GM12878 (cell line): ENCODE results near the gene HIVEP3. TPM values are rescaled to one million over a fixed set of nuclear protein-coding genes. Genes with fewer than 3 reads are reported as not detected.

ENCODE experiments used
- ATAC-seq: fragments of 200-7000 bp; cut with Tn5 transposase; 3 replicates; pipeline ENCODE4 v1.9.1; 2020; ENCODE audit warnings: mild to moderate bottlenecking, moderate library complexity
- BruUV-seq: library from RNA; stranded (reverse); fragments of 400-500 nt; replicated peaks from 2 replicates; lab custom pipeline; 2021; lab: Mats Ljungman, UMichigan
- CTCF ChIA-PET: fragments of 300-600 bp; sonication (Branson Sonifier 250); formaldehyde crosslinking; extraction: SDS; loops from one replicate; lab custom pipeline; 2021; ENCODE audit warnings: inconsistent platforms; lab: Yijun Ruan, JAX
- POLR2A ChIA-PET: fragments of 350-600 bp; formaldehyde crosslinking; extraction: SDS; loops from one replicate; lab custom pipeline; 2021; ENCODE audit warnings: inconsistent platforms; lab: Charles Lee
- RAD21 ChIA-PET: fragments of 300-600 bp; sonication (Branson Sonifier 250); formaldehyde crosslinking; loops from one replicate; lab custom pipeline; 2023; ENCODE audit warnings: antibody characterized with exemption; ENCODE audit not compliant: unreplicated experiment; lab: Charles Lee
- SMC1A ChIA-PET: fragments of 300-600 bp; sonication (Branson Sonifier 250); formaldehyde crosslinking; loops from one replicate; lab custom pipeline; 2023; ENCODE audit not compliant: unreplicated experiment, uncharacterized antibody; lab: Charles Lee
- DNase-seq: peaks from one replicate; pipeline ENCODE4 v3.0.0-alpha.2; 2011; ENCODE audit warnings: low read depth, low spot score
- FAIRE-seq: peaks from 3 replicates; lab custom pipeline; 2011; peaks lifted over from hg19 to GRCh38; lab: Jason Lieb, UNC
- H2AFZ ChIP-seq: 2 replicates; pipeline ENCODE4 v1.6.0; 2011; ENCODE audit warnings: low read depth, low read length, control low read depth; ENCODE audit not compliant: control insufficient read depth
- H3K27ac ChIP-seq: 2 replicates; pipeline ENCODE4 v1.5.1; 2011; ENCODE audit warnings: control low read depth; ENCODE audit not compliant: control insufficient read depth, insufficient read depth
- H3K27me3 ChIP-seq, 2 experiments: replicated peaks in 1 of 2; 2 replicates each; pipeline versions ENCODE4 v1.6.0 to v1.6.1; 2011; ENCODE audit warnings: low read length in 1 of 2; ENCODE audit not compliant: control insufficient read depth in 2 of 2, insufficient read depth in 2 of 2
- H3K36me3 ChIP-seq, 2 experiments: 2 replicates each; pipeline ENCODE4 v1.5.1; 2011; ENCODE audit warnings: low read length in 1 of 2; ENCODE audit not compliant: control insufficient read depth in 2 of 2, insufficient read depth in 2 of 2
- H3K4me1 ChIP-seq: 2 replicates; pipeline ENCODE4 v1.6.1; 2011; ENCODE audit warnings: mild to moderate bottlenecking, low read length, moderate library complexity, mixed read lengths; ENCODE audit not compliant: control insufficient read depth, insufficient read depth
- H3K4me2 ChIP-seq: 2 replicates; pipeline ENCODE4 v1.6.0; 2011; ENCODE audit warnings: control low read depth; ENCODE audit not compliant: control insufficient read depth, insufficient read depth
- H3K4me3 ChIP-seq: fragments of 200-600 bp; sonication (generic); 2 replicates; pipeline ENCODE4 v1.5.1; 2016
- H3K79me2 ChIP-seq: 2 replicates; pipeline ENCODE4 v1.6.0; 2011; ENCODE audit warnings: low read length; ENCODE audit not compliant: control insufficient read depth, insufficient read depth
- H3K9ac ChIP-seq: 2 replicates; pipeline ENCODE4 v1.8.0; 2011; ENCODE audit warnings: low read length, control low read depth, mixed read lengths; ENCODE audit not compliant: control insufficient read depth, insufficient read depth
- H3K9me3 ChIP-seq: replicated peaks from 3 replicates; pipeline ENCODE4 v1.5.1; 2011; ENCODE audit warnings: mild to moderate bottlenecking, low read length; ENCODE audit not compliant: control insufficient read depth, insufficient read depth
- H4K20me1 ChIP-seq: 2 replicates; pipeline ENCODE4 v1.6.0; 2011; ENCODE audit not compliant: control insufficient read depth, insufficient read depth
- LARP7 ChIP-seq: fragments of 450-650 bp; IDR thresholded peaks from 2 replicates; pipeline ENCODE4 v1.6.1; 2017; ENCODE audit warnings: mild to moderate bottlenecking
- ZZZ3 ChIP-seq: IDR thresholded peaks from 2 replicates; pipeline ENCODE4 v1.6.1; 2011; ENCODE audit warnings: low read depth; ENCODE audit not compliant: control insufficient read depth, insufficient read length
- WGBS: methylation state at CpG from one replicate; pipeline ENCODE4 v1.1.6; 2016; ENCODE audit warnings: low lambda C conversion rate; ENCODE audit not compliant: insufficient replicate concordance, insufficient coverage; ENCODE audit errors: missing lambda C conversion rate; 5-methylcytosine and 5-hydroxymethylcytosine counted together
- in situ Hi-C: fragments of 300-500 bp; cut with MboI; formaldehyde crosslinking; loops from 9 replicates; pipeline ENCODE4 v1.14.3; 2018; ENCODE audit warnings: mixed read lengths
- intact Hi-C: fragments of 100-400 bp; cut with micrococcal nuclease; formaldehyde crosslinking; loops from one replicate; pipeline ENCODE4 v1.14.2; 2022; ENCODE audit not compliant: unreplicated experiment
- polyA plus RNA-seq, 11 experiments: library from polyadenylated mRNA; depleted of rRNA in 4 of 11; unstranded in 6 of 11; stranded (reverse) in 5 of 11; fragments of >200 nt; fragmentation: Nextera tagmentation in 4 of 11; fragmentation: Illumina TruSeq in 1 of 11; extraction: Ambion mirVana in 4 of 11; extraction: Trizol in 1 of 11; gene quantifications; 1 replicate in 1 of 11; 2 replicates in 10 of 11; pipeline versions ENCODE4 v1.2.1 to v1.2.3, GENCODE V29; 2011 to 2016; ENCODE audit warnings: inconsistent platforms in 2 of 11, missing spikeins in 2 of 11, low read depth in 1 of 11
- total RNA-seq, 4 experiments: library from RNA; depleted of rRNA in 3 of 4; stranded (reverse); fragments of >200 nt in 3 of 4; fragmentation: Illumina TruSeq in 1 of 4; extraction: Trizol in 1 of 4; gene quantifications; 2 replicates each; pipeline versions ENCODE4 v1.2.1 to v1.2.3, GENCODE V29; 2013 to 2021

Gene HIVEP3
- total and polyA plus RNA-seq, 10 of the 15 experiments (the other 5 are each of a cell fraction or from before 2014, with no cell fraction given) = 1.8 to 13.6 (median 3.8) TPM

- Histone ChIP-seq H3K79me2 (0 out of 2 replicates have a peak, but pooled peaks cover 3% of the 10 kb centered on the region), H3K4me1 (peaks cover 86% of the 10 kb centered on the region), H3K4me3 (no peak overlapping the region), H3K4me2 (peak overlapping the region; percentile 45), H3K9ac (no peak overlapping the region), H3K9me3 (no peaks in the 10 kb centered on the region; the same call in 2 of the 3 replicates), H2AFZ (no peak overlapping the region), H3K27me3 (no peaks in the 10 kb centered on the region), H3K27ac (peak overlapping the region; percentile 74), H4K20me1 (no peaks in the 10 kb centered on the region), H3K36me3 (no peaks in the 10 kb centered on the region)
- in situ Hi-C loops = no loop called here
- SMC1A ChIA-PET = interaction anchor here (0.8 to 6.0 kb wide), 16 partner anchors 8 to 229 kb away, joined by 3 to 39 read pairs (median 8); no protein-coding TSS in a partner anchor
- intact Hi-C loops = loop anchor here (2.0 kb wide), 1 partner anchor 65 kb away; no protein-coding TSS in a partner anchor
- no TSS peak for BruUV-seq
- 51% methylated on average over 4 of the region's 4 CpGs for WGBS
- ATAC-seq (no peak), FAIRE-seq (no peak), DNase-seq (no peak)
- RAD21 ChIA-PET = interaction anchor here (0.8 to 8.5 kb wide), 17 partner anchors 12 to 150 kb away, joined by 3 to 61 read pairs (median 5); no protein-coding TSS in a partner anchor
- POLR2A ChIA-PET = interaction anchor here (0.7 to 5.4 kb wide), 6 partner anchors 11 to 77 kb away, joined by 3 to 33 read pairs (median 4); no protein-coding TSS in a partner anchor
- TF ChIP-seq ZZZ3 = no peak
- 0 out of 2 replicates have a peak, but pooled peaks have one; percentile 23 for TF ChIP-seq LARP7
- CTCF ChIA-PET = interaction anchor here (0.8 to 4.1 kb wide), 11 partner anchors 8 to 230 kb away, joined by 3 to 22 read pairs (median 4); no protein-coding TSS in a partner anchor
Measured at GRCh38 chr1:41803656-41804055, 115.1 kb downstream of the HIVEP3 start.
